Ovary (tissue), 9 donors: ENCODE measurements around the gene FNDC5. TPM values are rescaled to one million over a fixed set of nuclear protein-coding genes. Genes with fewer than 3 reads are reported as not detected.

Experiments used
- DNase-seq, 5 donors: peaks; one replicate each; pipeline ENCODE4 v3.0.0-alpha.2; 2019 to 2020
- H3K27ac ChIP-seq, 2 donors: fragments of 200-600 bp; one replicate each; pipeline versions ENCODE4 v1.5.1 to v1.8.0; 2019 to 2022
- H3K27me3 ChIP-seq: fragments of 200-600 bp; one replicate; pipeline ENCODE4 v1.8.0; 2022
- H3K36me3 ChIP-seq: fragments of 200-600 bp; sonication (generic); one replicate; pipeline ENCODE4 v1.5.1; 2019
- H3K4me1 ChIP-seq: one replicate; pipeline ENCODE4 v1.8.1; 2013; ENCODE audit warnings: mild to moderate bottlenecking, moderate library complexity; ENCODE audit not compliant: insufficient read depth
- H3K4me3 ChIP-seq: fragments of 200-600 bp; sonication (generic); one replicate; pipeline ENCODE4 v1.5.1; 2017
- H3K9me3 ChIP-seq, 2 donors: fragments of 200-600 bp in 1 of 2; sonication (generic) in 1 of 2; one replicate each; pipeline versions ENCODE4 v1.5.1 to v1.8.1; 2013 to 2019; ENCODE audit warnings: mild to moderate bottlenecking in 1 of 2, moderate library complexity in 1 of 2
- EP300 ChIP-seq: sonication (generic); formaldehyde crosslinking; IDR thresholded peaks from one replicate; pipeline ENCODE4 v1.6.1; 2017; ENCODE audit warnings: antibody characterized with exemption
- POLR2A ChIP-seq: fragments of 450-650 bp; IDR thresholded peaks from one replicate; pipeline ENCODE4 v1.6.1; 2017; ENCODE audit warnings: antibody characterized with exemption, mild to moderate bottlenecking, moderate library complexity
- WGBS, 3 donors: extraction: QIAGEN DNeasy Blood & Tissue Kit in 1 of 3; methylation state at CpG; one replicate each; pipeline versions ENCODE4 v1.1.5 to v1.1.7; 2013 to 2017; 5-methylcytosine and 5-hydroxymethylcytosine counted together
- intact Hi-C, 4 donors: fragments of 100-400 bp; cut with DNase I; formaldehyde crosslinking; loops; one replicate each; pipeline versions ENCODE4 v1.11.0 to v1.15.1; 2022 to 2023
- polyA plus RNA-seq, 2 donors: library from polyadenylated mRNA; stranded (reverse); fragments of 200-250 nt in 1 of 2; fragments of 350-450 nt in 1 of 2; fragmentation: Illumina TruSeq in 1 of 2; extraction: RNeasy Lipid Tissue Mini Kit (QIAGEN cat#74804) in 1 of 2; gene quantifications; one replicate each; pipeline ENCODE4 v1.2.3, GENCODE V29; 2013 to 2014
- total RNA-seq, 7 donors: library from RNA; depleted of rRNA in 2 of 7; stranded (reverse); fragments of >200 nt in 2 of 7; fragmentation: NEBNext Ultra II Directional in 3 of 7; extraction: Animal tissue kit (Norgen Biotek cat#: 25700) in 3 of 7; gene quantifications; one replicate each; pipeline versions ENCODE4 v1.1.0 to v1.2.4, GENCODE V29; 2016 to 2023
- TF ChIP-seq, protein P1 (sequence below), 3 donors: fragments of 450-650 bp in 2 of 3; fragments of 200-600 bp in 1 of 3; IDR thresholded peaks; one replicate each; pipeline versions ENCODE4 v1.5.1 to v1.8.0; 2016 to 2022; ENCODE audit warnings: antibody characterized with exemption in 3 of 3, mild to moderate bottlenecking in 1 of 3
- donor health status: DM: no; HTN: no; CAD: no; lungs with moderate emphysema.
- donor health status: DM: no; HTN: no; CAD: no.
- donor health status: Bipolar disorder and iron deficiency.
- donor health status: DM: yes; HTN: yes; CAD: no.
- donor health status: DM: no; HTN: no; CAD: no.
- donor health status: DM: yes; HTN: yes; CAD: no.

FNDC5 gene
- total and polyA plus RNA-seq, 9 donors, result 4.2 to 25.4 (median 12.1) TPM

DNA sequence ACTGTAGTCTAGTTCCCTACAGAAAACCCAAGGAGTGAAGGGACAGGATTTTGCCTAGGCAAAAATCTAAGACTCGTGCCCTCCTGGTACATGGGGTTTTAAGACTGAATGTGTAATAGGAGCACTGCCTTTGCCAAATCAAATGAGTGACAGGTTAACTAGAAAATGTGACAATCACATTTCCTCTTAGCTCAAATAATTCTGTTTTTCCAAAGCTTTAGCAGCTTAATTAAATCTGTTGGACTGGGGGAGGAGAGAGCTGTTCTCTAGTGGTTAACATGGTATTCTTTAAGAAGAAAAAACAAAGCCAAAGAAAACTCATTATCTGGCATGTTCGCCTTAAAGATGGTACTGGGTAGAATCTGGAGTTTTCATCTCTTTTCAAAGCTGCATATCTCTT, 12.6 kb downstream of the FNDC5 start:
- TF ChIP-seq, protein P1, sequence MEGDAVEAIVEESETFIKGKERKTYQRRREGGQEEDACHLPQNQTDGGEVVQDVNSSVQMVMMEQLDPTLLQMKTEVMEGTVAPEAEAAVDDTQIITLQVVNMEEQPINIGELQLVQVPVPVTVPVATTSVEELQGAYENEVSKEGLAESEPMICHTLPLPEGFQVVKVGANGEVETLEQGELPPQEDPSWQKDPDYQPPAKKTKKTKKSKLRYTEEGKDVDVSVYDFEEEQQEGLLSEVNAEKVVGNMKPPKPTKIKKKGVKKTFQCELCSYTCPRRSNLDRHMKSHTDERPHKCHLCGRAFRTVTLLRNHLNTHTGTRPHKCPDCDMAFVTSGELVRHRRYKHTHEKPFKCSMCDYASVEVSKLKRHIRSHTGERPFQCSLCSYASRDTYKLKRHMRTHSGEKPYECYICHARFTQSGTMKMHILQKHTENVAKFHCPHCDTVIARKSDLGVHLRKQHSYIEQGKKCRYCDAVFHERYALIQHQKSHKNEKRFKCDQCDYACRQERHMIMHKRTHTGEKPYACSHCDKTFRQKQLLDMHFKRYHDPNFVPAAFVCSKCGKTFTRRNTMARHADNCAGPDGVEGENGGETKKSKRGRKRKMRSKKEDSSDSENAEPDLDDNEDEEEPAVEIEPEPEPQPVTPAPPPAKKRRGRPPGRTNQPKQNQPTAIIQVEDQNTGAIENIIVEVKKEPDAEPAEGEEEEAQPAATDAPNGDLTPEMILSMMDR (IDR thresholded peaks at IDR 0.05), result no peak
- TF ChIP-seq POLR2A, result no peak
- no peak for TF ChIP-seq EP300
- H3K36me3 ChIP-seq, result no peaks in the 10 kb centered on the region
- 90 to 99% (median 95%) methylated on average over 2 of the region's 2 CpGs for WGBS, 3 donors
- H3K4me1 ChIP-seq, result peaks cover 9% of the 10 kb centered on the region
- intact Hi-C loops, result no loop called here
- H3K4me3 ChIP-seq, result no peak overlapping the region
- H3K27me3 ChIP-seq, result no peaks in the 10 kb centered on the region
- DNase-seq, result no peak
- no peak overlapping the region for H3K27ac ChIP-seq
- no peaks in the 10 kb centered on the region for H3K9me3 ChIP-seq

DNA sequence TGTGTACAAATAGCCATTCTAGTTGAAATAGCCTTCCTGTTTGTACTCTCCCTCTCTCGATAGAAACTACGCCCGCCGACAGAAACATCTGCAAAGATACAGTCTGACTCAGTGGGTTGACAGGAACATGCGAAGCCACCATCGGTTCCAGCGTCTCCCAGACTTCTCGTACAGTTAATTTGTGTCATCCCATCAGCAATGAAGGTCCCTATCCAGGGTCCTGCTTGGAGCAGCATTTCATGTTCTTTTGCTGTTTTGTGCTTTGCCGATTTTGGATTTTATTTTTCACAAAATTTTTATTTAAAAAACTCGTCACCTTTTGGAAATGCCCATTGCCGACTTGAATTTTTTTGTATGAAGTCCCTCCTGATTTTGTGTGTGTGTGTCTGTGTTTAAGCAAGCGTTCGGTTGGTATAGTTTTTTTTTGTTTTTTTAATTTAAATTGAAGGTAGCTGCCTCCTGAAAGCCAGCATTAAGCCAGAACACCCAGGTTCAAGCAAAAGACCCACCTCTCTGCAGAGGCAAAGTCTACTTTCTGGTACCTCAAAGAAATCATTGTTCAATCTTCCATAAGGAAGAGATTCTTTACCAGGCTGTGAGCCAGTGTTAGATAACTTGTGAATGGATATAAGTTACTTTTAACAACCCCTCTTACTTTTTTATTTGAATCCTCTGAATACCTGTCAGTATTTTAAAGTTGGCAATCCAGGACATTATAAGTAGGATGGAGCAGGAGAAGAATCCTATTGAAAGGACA, 14.7 kb downstream of the FNDC5 start:
- no peak for TF ChIP-seq POLR2A
- no peak for TF ChIP-seq EP300
- TF ChIP-seq, protein P1 (IDR thresholded peaks at IDR 0.05), result no peak
- no peaks in the 10 kb centered on the region for H3K27me3 ChIP-seq
- DNase-seq, result no peak
- H3K27ac ChIP-seq, result no peak overlapping the region
- WGBS, 3 donors, result 85 to 89% (median 87%) methylated on average over 13 of the region's 13 CpGs
- intact Hi-C loops, result no loop called here
- H3K4me1 ChIP-seq, result peaks cover under 1% of the 10 kb centered on the region
- no peak overlapping the region for H3K4me3 ChIP-seq
- H3K36me3 ChIP-seq, result no peaks in the 10 kb centered on the region
- no peaks in the 10 kb centered on the region for H3K9me3 ChIP-seq

DNA sequence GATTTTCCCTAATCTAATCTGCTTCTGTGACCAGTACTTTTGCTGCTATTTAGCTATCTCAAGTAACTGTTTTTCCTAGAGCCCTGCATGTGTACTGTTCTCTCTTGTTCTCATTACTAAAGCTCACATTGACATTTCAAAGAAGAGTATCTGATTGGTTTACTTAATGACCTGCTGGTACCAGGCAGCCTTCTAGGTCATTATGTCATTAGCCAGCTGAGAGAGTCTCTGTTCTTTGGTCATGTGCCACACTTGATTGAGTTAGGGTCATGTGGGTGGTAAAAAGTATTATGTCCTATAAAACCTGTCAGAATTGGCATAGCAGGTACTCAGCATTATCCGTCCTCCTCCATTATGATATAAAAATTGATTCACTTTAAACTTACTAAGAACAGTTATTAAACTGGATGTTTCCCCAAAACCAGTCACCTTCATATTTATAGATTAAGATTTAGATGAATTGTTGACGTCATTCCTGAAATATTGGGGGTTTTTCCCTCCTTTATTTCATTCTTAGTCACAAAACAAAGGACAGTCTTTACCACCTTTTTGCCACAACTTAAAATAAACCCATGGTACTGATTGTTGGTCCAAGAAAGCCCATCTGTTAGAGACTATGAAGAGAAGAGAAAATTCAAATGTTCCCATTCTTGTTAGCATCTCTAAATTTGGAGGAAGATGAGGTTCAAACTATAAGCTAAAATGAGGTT, 22.2 kb downstream of the FNDC5 start:
- 44 to 47% (median 46%) methylated on average over 2 of the region's 2 CpGs for WGBS, 3 donors
- Histone ChIP-seq H3K4me3 (no peak overlapping the region), H3K27me3 (no peaks in the 10 kb centered on the region), H3K4me1 (no peaks in the 10 kb centered on the region), H3K9me3 (no peaks in the 10 kb centered on the region), H3K27ac (no peak overlapping the region), H3K36me3 (no peaks in the 10 kb centered on the region)
- DNase-seq, result no peak
- intact Hi-C loops, result no loop called here
- TF ChIP-seq EP300, result no peak
- no peak for TF ChIP-seq POLR2A
- TF ChIP-seq, protein P1 (IDR thresholded peaks at IDR 0.05), result no peak

DNA sequence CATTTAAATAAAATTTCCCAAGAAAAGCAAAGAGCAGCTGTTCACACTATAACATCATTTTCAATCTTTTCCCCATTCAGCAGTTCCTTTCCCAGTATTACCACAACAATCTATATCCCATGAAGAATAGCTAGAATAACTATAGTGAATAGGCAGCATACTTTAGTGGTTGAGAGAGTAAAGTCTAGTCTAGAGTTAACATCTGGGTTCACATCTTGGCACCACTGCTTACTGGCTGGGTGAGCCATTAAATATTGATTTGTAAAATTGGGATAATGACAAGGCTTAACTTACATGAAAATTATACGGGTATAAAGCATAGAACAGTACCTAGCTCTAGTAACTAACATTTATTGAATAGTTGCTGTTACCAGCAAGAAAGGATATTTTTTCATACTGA, 38.8 kb downstream of the FNDC5 start:
- no peaks in the 10 kb centered on the region for H3K9me3 ChIP-seq
- 66 to 76% (median 73%) methylated on average over 1 of the region's 1 CpG for whole genome bisulfite sequencing, 3 donors
- H3K4me3 ChIP-seq, result no peak overlapping the region
- intact Hi-C loops, result no loop called here
- H3K4me1 ChIP-seq, result no peaks in the 10 kb centered on the region
- DNase-seq, result no peak
- H3K36me3 ChIP-seq, result no peaks in the 10 kb centered on the region
- no peak overlapping the region for H3K27ac ChIP-seq
- H3K27me3 ChIP-seq, result no peaks in the 10 kb centered on the region
- TF ChIP-seq POLR2A (no peak), EP300 (no peak)
- TF ChIP-seq, protein P1 (IDR thresholded peaks at IDR 0.05), result no peak
